Suprapubic skin (tissue), 4 donors: ENCODE data around the gene PDE6B. TPM values are rescaled to one million over a fixed set of nuclear protein-coding genes. Genes with fewer than 3 reads are reported as not detected.

Experiments
- DNase-seq, 2 donors: peaks; one replicate each; pipeline ENCODE4 v3.0.0-alpha.2; 2019; ENCODE audit warnings: low spot score in 2 of 2
- H3K27ac ChIP-seq: fragments of 200-600 bp; sonication (generic); one replicate; pipeline ENCODE4 v1.5.1; 2019
- H3K27me3 ChIP-seq: fragments of 200-600 bp; sonication (generic); one replicate; pipeline ENCODE4 v1.5.1; 2019
- H3K36me3 ChIP-seq: fragments of 200-600 bp; sonication (generic); one replicate; pipeline ENCODE4 v1.5.1; 2019
- H3K4me1 ChIP-seq: fragments of 200-600 bp; sonication (generic); one replicate; pipeline ENCODE4 v1.5.1; 2019
- H3K4me3 ChIP-seq: fragments of 200-600 bp; sonication (generic); one replicate; pipeline ENCODE4 v1.5.1; 2019; ENCODE audit warnings: mild to moderate bottlenecking
- H3K9me3 ChIP-seq: fragments of 200-600 bp; sonication (generic); one replicate; pipeline ENCODE4 v1.5.1; 2019
- EP300 ChIP-seq: sonication (generic); formaldehyde crosslinking; IDR thresholded peaks from one replicate; pipeline ENCODE4 v1.6.1; 2017; ENCODE audit warnings: antibody characterized with exemption
- POLR2A ChIP-seq, 2 donors: fragments of 450-650 bp; IDR thresholded peaks; one replicate each; pipeline ENCODE4 v1.6.1; 2017; ENCODE audit warnings: antibody characterized with exemption in 2 of 2, mild to moderate bottlenecking in 2 of 2, moderate library complexity in 2 of 2
- POLR2AphosphoS5 ChIP-seq, 3 donors: sonication (generic); formaldehyde crosslinking; IDR thresholded peaks; one replicate each; pipeline ENCODE4 v1.6.1; 2017; ENCODE audit warnings: antibody characterized with exemption in 3 of 3
- WGBS: methylation state at CpG from one replicate; pipeline ENCODE4 v1.1.5; 2018; 5-methylcytosine and 5-hydroxymethylcytosine counted together
- total RNA-seq, 4 donors: library from RNA; depleted of rRNA; stranded (reverse); fragments of >200 nt; gene quantifications; one replicate each; pipeline ENCODE4 v1.1.0, GENCODE V29; 2016
- TF ChIP-seq, protein P1 (sequence below), 2 donors: fragments of 200-600 bp in 1 of 2; fragments of 450-650 bp in 1 of 2; sonication (generic) in 1 of 2; IDR thresholded peaks; one replicate each; pipeline ENCODE4 v1.5.1; 2016 to 2019; ENCODE audit warnings: antibody characterized with exemption in 2 of 2, mild to moderate bottlenecking in 1 of 2, moderate library complexity in 1 of 2

PDE6B gene
- total RNA-seq, 4 donors from 2014 or later, result 0.95 to 9.5 TPM; not detected in 2

DNA sequence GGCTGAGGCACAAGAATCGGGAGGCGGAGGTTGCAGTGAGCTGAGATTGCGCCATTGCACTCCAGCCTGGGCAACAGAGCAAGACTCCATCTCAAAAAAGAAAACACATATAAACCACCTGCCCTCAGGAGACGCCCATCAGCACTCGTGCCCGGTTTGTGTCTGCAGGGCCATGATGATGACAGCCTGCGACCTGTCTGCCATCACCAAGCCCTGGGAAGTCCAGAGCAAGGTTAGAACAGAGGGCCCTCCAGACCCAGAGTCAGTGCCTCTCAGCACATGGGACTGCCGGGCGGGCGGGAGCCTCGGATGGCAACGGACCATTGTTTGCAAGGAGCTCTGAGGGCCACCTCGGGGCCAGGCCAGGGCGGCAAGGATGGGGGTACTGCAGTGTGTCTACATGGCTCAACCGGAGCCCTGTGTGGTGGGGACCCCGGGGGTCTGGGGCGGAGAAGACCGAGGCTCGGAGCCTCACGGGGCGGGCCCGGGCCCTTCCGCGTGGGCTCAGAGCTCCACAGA, 39.4 kb downstream of the PDE6B start:
- TF ChIP-seq, protein P1, sequence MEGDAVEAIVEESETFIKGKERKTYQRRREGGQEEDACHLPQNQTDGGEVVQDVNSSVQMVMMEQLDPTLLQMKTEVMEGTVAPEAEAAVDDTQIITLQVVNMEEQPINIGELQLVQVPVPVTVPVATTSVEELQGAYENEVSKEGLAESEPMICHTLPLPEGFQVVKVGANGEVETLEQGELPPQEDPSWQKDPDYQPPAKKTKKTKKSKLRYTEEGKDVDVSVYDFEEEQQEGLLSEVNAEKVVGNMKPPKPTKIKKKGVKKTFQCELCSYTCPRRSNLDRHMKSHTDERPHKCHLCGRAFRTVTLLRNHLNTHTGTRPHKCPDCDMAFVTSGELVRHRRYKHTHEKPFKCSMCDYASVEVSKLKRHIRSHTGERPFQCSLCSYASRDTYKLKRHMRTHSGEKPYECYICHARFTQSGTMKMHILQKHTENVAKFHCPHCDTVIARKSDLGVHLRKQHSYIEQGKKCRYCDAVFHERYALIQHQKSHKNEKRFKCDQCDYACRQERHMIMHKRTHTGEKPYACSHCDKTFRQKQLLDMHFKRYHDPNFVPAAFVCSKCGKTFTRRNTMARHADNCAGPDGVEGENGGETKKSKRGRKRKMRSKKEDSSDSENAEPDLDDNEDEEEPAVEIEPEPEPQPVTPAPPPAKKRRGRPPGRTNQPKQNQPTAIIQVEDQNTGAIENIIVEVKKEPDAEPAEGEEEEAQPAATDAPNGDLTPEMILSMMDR (IDR thresholded peaks at IDR 0.05), result no peak
- TF ChIP-seq POLR2AphosphoS5 (IDR thresholded peaks at IDR 0.05), result no peak
- TF ChIP-seq POLR2A (IDR thresholded peaks at IDR 0.05), result no peak
- no peak for TF ChIP-seq EP300
- no peaks in the 10 kb centered on the region for H3K9me3 ChIP-seq
- H3K36me3 ChIP-seq, result no peaks in the 10 kb centered on the region
- H3K4me1 ChIP-seq, result peaks cover 11% of the 10 kb centered on the region
- no peak overlapping the region for H3K4me3 ChIP-seq
- H3K27ac ChIP-seq, result no peak overlapping the region
- H3K27me3 ChIP-seq, result peaks cover 20% of the 10 kb centered on the region
- 99% methylated on average over 7 of the region's 24 CpGs for WGBS
- peak in 1 of 2 donors; percentile 57 for DNase-seq

DNA sequence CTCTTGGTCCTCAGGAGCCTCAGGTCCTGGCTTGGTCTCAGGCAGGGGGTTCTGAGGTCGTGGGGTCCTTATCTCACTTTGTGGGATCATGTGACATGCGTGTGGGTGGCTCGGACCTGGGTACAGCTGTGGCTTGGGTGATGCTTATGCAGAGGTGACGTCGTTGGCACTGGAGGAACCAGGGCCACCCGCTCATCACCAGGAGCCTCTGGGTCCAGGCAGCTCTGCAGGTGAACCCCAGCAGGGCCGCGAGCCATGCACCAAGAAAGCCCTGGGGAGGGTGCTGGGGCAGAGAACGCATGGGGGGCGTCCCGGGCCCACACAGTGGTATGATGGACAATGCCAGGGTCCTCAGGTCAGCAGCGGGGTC, 40.0 kb downstream of the PDE6B start:
- Histone ChIP-seq H3K27ac (no peak overlapping the region), H3K4me3 (no peak overlapping the region), H3K9me3 (no peaks in the 10 kb centered on the region), H3K4me1 (peaks cover 11% of the 10 kb centered on the region), H3K27me3 (peaks cover 20% of the 10 kb centered on the region), H3K36me3 (no peaks in the 10 kb centered on the region)
- TF ChIP-seq, protein P1 (IDR thresholded peaks at IDR 0.05), result no peak
- TF ChIP-seq EP300, result no peak
- no peak for TF ChIP-seq POLR2A (IDR thresholded peaks at IDR 0.05)
- no peak for TF ChIP-seq POLR2AphosphoS5 (IDR thresholded peaks at IDR 0.05)
- 85% methylated on average over 8 of the region's 12 CpGs for WGBS
- DNase-seq, result no peak

DNA sequence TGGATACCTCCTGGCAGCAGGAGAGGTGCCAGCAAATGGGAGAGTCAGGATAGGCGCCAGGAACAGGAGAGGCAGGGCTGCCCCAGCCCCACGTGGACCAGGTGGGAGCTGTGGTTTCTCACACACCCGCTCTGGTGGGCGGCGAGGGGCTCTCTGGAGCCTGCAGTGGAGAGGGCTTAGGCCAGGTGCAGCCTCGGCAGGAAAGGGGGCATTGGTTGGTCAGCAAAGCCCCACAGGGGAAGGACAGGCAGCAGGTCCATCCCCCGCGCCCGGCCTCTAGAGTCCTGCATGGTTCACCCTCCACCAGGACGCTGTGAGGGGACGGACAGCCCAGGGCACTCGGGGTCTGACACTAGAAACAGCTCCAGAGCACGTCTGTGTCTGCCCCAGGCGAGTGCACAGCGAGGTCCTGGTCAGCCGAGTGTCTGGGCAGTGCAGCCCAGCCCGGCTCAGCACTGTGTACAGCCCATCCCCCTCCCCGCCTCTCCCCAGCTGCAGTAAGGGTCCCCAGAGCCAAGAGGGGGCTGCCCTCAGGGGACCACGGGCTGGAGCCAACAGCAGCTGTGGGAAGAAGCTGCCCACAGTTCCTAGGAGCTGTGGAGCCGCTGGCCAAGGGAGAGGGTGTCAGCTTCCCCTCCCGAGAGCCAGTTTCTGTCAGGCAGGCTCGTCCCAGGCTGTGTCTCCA, 40.5 kb downstream of the PDE6B start:
- TF ChIP-seq EP300, result no peak
- TF ChIP-seq, protein P1 (IDR thresholded peaks at IDR 0.05), result no peak
- TF ChIP-seq POLR2A (IDR thresholded peaks at IDR 0.05), result no peak
- TF ChIP-seq POLR2AphosphoS5 (IDR thresholded peaks at IDR 0.05), result no peak
- Histone ChIP-seq H3K27ac (no peak overlapping the region), H3K27me3 (peaks cover 20% of the 10 kb centered on the region), H3K9me3 (no peaks in the 10 kb centered on the region), H3K4me1 (peaks cover 11% of the 10 kb centered on the region), H3K4me3 (no peak overlapping the region), H3K36me3 (peaks cover 4% of the 10 kb centered on the region)
- peak in 1 of 2 donors; percentile 57 for DNase-seq
- 40% methylated on average over 1 of the region's 22 CpGs for WGBS

DNA sequence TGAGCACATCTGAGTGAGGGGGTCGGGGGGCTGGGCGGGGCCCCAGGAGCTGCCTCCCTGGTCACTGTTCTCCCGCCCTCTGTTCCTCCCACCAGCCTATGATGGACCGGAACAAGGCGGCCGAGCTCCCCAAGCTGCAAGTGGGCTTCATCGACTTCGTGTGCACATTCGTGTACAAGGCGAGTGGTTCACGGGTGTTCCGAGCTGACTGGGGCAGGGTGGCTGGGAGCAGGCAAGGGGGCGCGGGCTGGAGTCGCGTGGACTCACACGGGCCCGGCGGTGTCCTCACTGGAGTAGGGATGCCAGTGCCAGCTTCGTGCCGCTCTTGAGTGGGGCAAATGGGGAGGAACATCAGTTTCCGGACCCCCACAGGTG, 41.0 kb downstream of the PDE6B start:
- no peak for DNase-seq
- H3K4me3 ChIP-seq, result no peak overlapping the region
- H3K36me3 ChIP-seq, result peaks cover 9% of the 10 kb centered on the region
- TF ChIP-seq POLR2AphosphoS5 (IDR thresholded peaks at IDR 0.05), result no peak
- WGBS, result 90% methylated on average over 6 of the region's 22 CpGs
- peaks cover 11% of the 10 kb centered on the region for H3K4me1 ChIP-seq
- no peak overlapping the region for H3K27ac ChIP-seq
- peaks cover 20% of the 10 kb centered on the region for H3K27me3 ChIP-seq
- H3K9me3 ChIP-seq, result no peaks in the 10 kb centered on the region

DNA sequence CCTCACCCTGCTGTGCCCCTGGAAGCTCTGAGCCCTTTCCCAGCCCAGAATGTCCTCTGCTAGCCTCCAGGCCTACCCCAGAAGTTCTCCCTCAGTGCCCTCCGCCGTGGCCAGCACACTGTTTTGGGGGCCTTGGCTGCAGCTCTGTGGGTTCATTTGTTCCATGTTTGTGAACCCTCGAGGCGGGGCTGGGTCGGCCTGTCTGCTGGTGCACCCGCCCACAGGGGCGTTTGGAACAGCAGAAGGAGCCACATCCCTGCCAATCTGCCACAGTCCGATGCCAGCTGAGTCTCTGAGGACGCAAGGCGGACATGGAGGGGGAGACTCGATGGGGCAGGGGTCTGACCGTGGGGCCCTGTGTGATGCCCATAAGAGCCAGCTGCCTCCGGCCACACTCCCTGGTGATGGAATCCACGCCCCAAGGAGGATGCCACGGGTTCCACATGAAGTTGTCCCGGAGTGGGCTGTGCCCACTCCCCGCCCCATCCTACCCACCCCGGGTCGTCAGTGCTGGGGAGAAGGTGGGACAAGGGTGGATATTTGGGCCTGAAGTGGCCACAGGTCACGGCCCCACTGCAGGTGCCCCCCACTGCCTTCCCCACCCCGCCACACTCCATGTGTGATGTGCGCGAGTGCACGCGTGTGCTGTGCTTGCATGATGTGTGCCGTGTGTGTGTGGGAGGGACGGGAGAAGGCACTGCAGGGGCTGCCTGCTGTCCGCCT, 41.6 kb downstream of the PDE6B start:
- H3K27me3 ChIP-seq, result peaks cover 20% of the 10 kb centered on the region
- H3K9me3 ChIP-seq, result no peaks in the 10 kb centered on the region
- no peak overlapping the region for H3K27ac ChIP-seq
- H3K36me3 ChIP-seq, result peaks cover 15% of the 10 kb centered on the region
- no peak for DNase-seq
- no peak overlapping the region for H3K4me3 ChIP-seq
- peaks cover 11% of the 10 kb centered on the region for H3K4me1 ChIP-seq
- 61% methylated on average over 6 of the region's 28 CpGs for WGBS
- TF ChIP-seq EP300, result no peak
- TF ChIP-seq POLR2A (IDR thresholded peaks at IDR 0.05), result no peak
- TF ChIP-seq, protein P1 (IDR thresholded peaks at IDR 0.05), result no peak
